ENCODE measurements around the gene TNFRSF1B. TPM values are rescaled to one million over a fixed set of nuclear protein-coding genes. Genes with fewer than 3 reads are reported as not detected.

Gene TNFRSF1B
- total and polyA plus RNA-seq, 9 of the 15 experiments (the other 6 are each of a cell fraction or from before 2014, with no cell fraction given), result 8.8 to 91.3 (median 36.0) TPM

GRCh38 chr1:12161662-12162458 is 4.9 kb upstream of the TNFRSF1B start (continued):
- TF ChIP-seq JUNB (CRISPR knock-in tag; conservative IDR thresholded peaks at IDR 0.05), result peak; percentile 95
- TF ChIP-seq PHTF2 (CRISPR knock-in tag; IDR thresholded peaks at IDR 0.05), result no peak
- no peak for TF ChIP-seq ARHGAP35 (IDR thresholded peaks at IDR 0.05; ENCODE audit: partially characterized antibody)
- TF ChIP-seq TAF1 (IDR thresholded peaks at IDR 0.05; ENCODE audit: control insufficient read depth, extremely low read depth, insufficient read depth, low read length, severe bottlenecking), result peak; percentile 42
- TF ChIP-seq YBX1 (IDR thresholded peaks at IDR 0.05), result no peak
- no peak for TF ChIP-seq MCM5 (IDR thresholded peaks at IDR 0.05; ENCODE audit: low read depth)
- TF ChIP-seq, protein P1, sequence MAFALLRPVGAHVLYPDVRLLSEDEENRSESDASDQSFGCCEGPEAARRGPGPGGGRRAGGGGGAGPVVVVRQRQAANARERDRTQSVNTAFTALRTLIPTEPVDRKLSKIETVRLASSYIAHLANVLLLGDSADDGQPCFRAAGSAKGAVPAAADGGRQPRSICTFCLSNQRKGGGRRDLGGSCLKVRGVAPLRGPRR (CRISPR knock-in tag; IDR thresholded peaks at IDR 0.05), result no peak
- peak in 1 of 2 experiments; percentile 92; a peak in 3 of 4 replicates for TF ChIP-seq ETV6 (IDR thresholded peaks at IDR 0.05; ENCODE audit: borderline replicate concordance in 1 of 2, low read depth in 2 of 2, low read length in 1 of 2)
- TF ChIP-seq ETV6 (CRISPR knock-in tag; IDR thresholded peaks at IDR 0.05; ENCODE audit: borderline replicate concordance), result no peak
- TF ChIP-seq NBN (IDR thresholded peaks at IDR 0.05; ENCODE audit: low read depth), result peak; percentile 78; the same call in 1 of the 2 replicates
- TF ChIP-seq ILF3 (IDR thresholded peaks at IDR 0.05; ENCODE audit: borderline replicate concordance), result no peak
- TF ChIP-seq, protein P2, sequence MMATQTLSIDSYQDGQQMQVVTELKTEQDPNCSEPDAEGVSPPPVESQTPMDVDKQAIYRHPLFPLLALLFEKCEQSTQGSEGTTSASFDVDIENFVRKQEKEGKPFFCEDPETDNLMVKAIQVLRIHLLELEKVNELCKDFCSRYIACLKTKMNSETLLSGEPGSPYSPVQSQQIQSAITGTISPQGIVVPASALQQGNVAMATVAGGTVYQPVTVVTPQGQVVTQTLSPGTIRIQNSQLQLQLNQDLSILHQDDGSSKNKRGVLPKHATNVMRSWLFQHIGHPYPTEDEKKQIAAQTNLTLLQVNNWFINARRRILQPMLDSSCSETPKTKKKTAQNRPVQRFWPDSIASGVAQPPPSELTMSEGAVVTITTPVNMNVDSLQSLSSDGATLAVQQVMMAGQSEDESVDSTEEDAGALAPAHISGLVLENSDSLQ (IDR thresholded peaks at IDR 0.05), result peak; percentile 75; the same call in 1 of the 2 replicates
- TF ChIP-seq, protein P3, sequence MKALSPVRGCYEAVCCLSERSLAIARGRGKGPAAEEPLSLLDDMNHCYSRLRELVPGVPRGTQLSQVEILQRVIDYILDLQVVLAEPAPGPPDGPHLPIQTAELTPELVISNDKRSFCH (CRISPR knock-in tag; IDR thresholded peaks at IDR 0.05), result no peak
- TF ChIP-seq, protein P3 (tag; IDR thresholded peaks at IDR 0.05), result peak; percentile 95
- no peak for TF ChIP-seq NFRKB (IDR thresholded peaks at IDR 0.05; ENCODE audit: low read depth)
- no peak for TF ChIP-seq ZNF253 (CRISPR knock-in tag; conservative IDR thresholded peaks at IDR 0.05)
- TF ChIP-seq SP2 (IDR thresholded peaks at IDR 0.05; ENCODE audit: extremely low read depth, low read depth, low read length, poor library complexity, severe bottlenecking), result no peak
- no peak for TF ChIP-seq NFXL1 (CRISPR knock-in tag; IDR thresholded peaks at IDR 0.05)
- TF ChIP-seq, protein P4, sequence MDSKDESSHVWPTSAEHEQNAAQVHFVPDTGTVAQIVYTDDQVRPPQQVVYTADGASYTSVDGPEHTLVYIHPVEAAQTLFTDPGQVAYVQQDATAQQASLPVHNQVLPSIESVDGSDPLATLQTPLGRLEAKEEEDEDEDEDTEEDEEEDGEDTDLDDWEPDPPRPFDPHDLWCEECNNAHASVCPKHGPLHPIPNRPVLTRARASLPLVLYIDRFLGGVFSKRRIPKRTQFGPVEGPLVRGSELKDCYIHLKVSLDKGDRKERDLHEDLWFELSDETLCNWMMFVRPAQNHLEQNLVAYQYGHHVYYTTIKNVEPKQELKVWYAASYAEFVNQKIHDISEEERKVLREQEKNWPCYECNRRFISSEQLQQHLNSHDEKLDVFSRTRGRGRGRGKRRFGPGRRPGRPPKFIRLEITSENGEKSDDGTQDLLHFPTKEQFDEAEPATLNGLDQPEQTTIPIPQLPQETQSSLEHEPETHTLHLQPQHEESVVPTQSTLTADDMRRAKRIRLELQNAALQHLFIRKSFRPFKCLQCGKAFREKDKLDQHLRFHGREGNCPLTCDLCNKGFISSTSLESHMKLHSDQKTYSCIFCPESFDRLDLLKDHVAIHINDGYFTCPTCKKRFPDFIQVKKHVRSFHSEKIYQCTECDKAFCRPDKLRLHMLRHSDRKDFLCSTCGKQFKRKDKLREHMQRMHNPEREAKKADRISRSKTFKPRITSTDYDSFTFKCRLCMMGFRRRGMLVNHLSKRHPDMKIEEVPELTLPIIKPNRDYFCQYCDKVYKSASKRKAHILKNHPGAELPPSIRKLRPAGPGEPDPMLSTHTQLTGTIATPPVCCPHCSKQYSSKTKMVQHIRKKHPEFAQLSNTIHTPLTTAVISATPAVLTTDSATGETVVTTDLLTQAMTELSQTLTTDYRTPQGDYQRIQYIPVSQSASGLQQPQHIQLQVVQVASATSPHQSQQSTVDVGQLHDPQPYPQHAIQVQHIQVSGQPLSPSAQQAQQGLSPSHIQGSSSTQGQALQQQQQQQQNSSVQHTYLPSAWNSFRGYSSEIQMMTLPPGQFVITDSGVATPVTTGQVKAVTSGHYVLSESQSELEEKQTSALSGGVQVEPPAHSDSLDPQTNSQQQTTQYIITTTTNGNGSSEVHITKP (IDR thresholded peaks at IDR 0.05; ENCODE audit: partially characterized antibody), result peak; percentile 98
- no peak for TF ChIP-seq TGIF2 (CRISPR knock-in tag; IDR thresholded peaks at IDR 0.05)
- no peak for TF ChIP-seq ZSCAN29 (IDR thresholded peaks at IDR 0.05)
- TF ChIP-seq POLR2H (tag; IDR thresholded peaks at IDR 0.05; ENCODE audit: low read depth), result no peak
